ENCODE results near the gene CSE1L.
"Not testable (repeated sequence)": the region's sequence is repeated elsewhere in the genome, so short reads cannot be mapped to it uniquely, and the experiment has no call there.

GRCh38 chr20:49104979-49105547, 59.0 kb downstream of the CSE1L start:
- TF ChIP-seq ZNF585B (tag by site-specific recombination; IDR thresholded peaks at IDR 0.05); CTCF (tag by site-specific recombination; IDR thresholded peaks at IDR 0.05); ZBTB7A (tag by site-specific recombination; IDR thresholded peaks at IDR 0.05; ENCODE audit: low read depth); YY1 (tag by site-specific recombination; IDR thresholded peaks at IDR 0.05); ZNF488 (tag by site-specific recombination; IDR thresholded peaks at IDR 0.05); ZNF169 (tag by site-specific recombination; IDR thresholded peaks at IDR 0.05); ZNF175 (tag by site-specific recombination; IDR thresholded peaks at IDR 0.05); SP2 (tag by site-specific recombination; IDR thresholded peaks at IDR 0.05); ZNF341 (tag by site-specific recombination; IDR thresholded peaks at IDR 0.05; ENCODE audit: low read depth); REST (tag by site-specific recombination; IDR thresholded peaks at IDR 0.05); SCRT2 (tag by site-specific recombination; IDR thresholded peaks at IDR 0.05): not testable (repeated sequence)

All from HEK293 (cell line).